BLaER1 treated with 17β-estradiol and CSF1 and Interleukin-3, amounts not matched to agents 10 nM and 100 nM (cell line): ENCODE data around the gene DLG1.

Experiments used
- H3K27ac ChIP-seq, 11 experiments: shearing (Covaris generic); formaldehyde crosslinking; 2 replicates each; pipeline ENCODE4 v1.8.1; 2022
- H3K27me3 ChIP-seq, 11 experiments: shearing (Covaris generic); formaldehyde crosslinking; 2 replicates each; pipeline ENCODE4 v1.8.1; 2022
- H3K36me3 ChIP-seq, 11 experiments: shearing (Covaris generic); formaldehyde crosslinking; 2 replicates each; pipeline ENCODE4 v1.8.1; 2022
- H3K4me1 ChIP-seq, 10 experiments: shearing (Covaris generic); formaldehyde crosslinking; 2 replicates each; pipeline ENCODE4 v1.8.1; 2022
- H3K4me2 ChIP-seq, 11 experiments: shearing (Covaris generic); formaldehyde crosslinking; 2 replicates each; pipeline ENCODE4 v1.8.1; 2022
- H3K4me3 ChIP-seq, 10 experiments: shearing (Covaris generic); formaldehyde crosslinking; 2 replicates each; pipeline ENCODE4 v1.8.1; 2022
- H3K9ac ChIP-seq, 11 experiments: shearing (Covaris generic); formaldehyde crosslinking; 2 replicates each; pipeline ENCODE4 v1.8.1; 2022
- H3K9me3 ChIP-seq, 11 experiments: shearing (Covaris generic); formaldehyde crosslinking; replicated peaks in 1 of 11; 2 replicates each; pipeline ENCODE4 v1.8.1; 2022
- H4K20me1 ChIP-seq, 11 experiments: shearing (Covaris generic); formaldehyde crosslinking; 2 replicates each; pipeline ENCODE4 v1.8.1; 2022
- Cebpa-rat ChIP-seq, 11 experiments: shearing (Covaris generic); IDR thresholded peaks; 2 replicates each; pipeline ENCODE4 v1.8.1; 2022

Gene DLG1

DNA sequence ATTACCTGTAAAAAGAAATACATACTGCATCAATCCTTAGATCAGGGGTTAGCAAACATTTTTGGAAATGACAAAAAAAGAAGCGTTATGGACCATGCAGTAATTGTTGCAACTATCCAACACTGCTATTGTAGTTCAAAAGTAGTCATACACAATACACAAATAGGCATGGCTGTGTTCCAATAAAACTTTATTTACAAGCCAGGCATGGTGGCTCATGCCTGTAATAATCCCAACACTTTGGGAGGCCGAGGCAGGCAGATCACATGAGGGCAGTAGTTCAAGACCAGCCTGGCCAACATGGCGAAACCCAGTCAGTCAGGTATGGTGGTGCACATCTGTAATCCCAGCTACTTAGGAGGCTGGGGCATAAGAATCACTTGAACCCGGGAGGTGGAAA is 124.8 kb downstream of the DLG1 start:
- Histone ChIP-seq H3K27ac (no peak overlapping the region), H3K36me3 (peaks cover 12 to 35% (median 20%) of the 10 kb centered on the region in 11 experiments; a peak in 17 of 22 replicates), H3K9me3 (peaks cover 0 to 4% (median 0%) of the 10 kb centered on the region in 11 experiments; a peak in 2 of 22 replicates), H3K4me1 (peaks cover 13 to 25% (median 21%) of the 10 kb centered on the region in 10 experiments; a peak in 19 of 20 replicates), H3K27me3 (no peaks in the 10 kb centered on the region), H3K4me3 (no peak overlapping the region), H3K9ac (no peak overlapping the region), H4K20me1 (peaks cover 0 to 10% (median 0%) of the 10 kb centered on the region in 11 experiments; a peak in 1 of 22 replicates), H3K4me2 (no peak overlapping the region)
- no peak for TF ChIP-seq Cebpa-rat (IDR thresholded peaks at IDR 0.05)

DNA sequence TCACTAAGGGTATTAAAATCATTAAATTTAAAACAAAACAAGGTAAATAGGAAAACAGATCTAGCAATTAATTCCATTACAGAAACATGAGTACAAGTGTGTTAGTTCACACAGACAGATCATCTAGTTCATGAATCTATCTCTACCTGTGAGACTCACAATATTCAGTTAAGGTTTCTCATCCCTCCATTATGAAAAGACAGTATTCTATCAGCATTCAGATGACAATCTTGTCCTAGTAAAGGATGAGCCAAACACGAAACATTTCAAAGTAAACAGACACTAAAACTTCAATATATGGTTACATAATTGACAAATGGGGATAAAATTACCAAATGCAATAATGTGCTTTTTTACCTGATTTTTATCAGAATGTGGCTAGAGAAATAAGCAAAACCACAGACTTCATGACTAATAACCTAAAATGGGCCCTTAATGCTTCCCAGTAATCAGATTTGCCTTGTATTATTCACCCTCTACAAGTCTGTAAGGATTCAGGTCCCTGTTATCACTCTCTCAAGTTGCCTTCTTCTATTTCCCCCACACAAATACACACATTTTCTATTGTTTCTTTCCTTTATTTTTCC is 126.8 kb downstream of the DLG1 start:
- no peak for TF ChIP-seq Cebpa-rat (IDR thresholded peaks at IDR 0.05)
- H3K4me3 ChIP-seq, result no peak overlapping the region
- H3K9me3 ChIP-seq, result peaks cover 0 to 4% (median 0%) of the 10 kb centered on the region in 11 experiments; a peak in 2 of 22 replicates
- peaks cover 10 to 25% (median 19%) of the 10 kb centered on the region in 10 experiments; a peak in 19 of 20 replicates for H3K4me1 ChIP-seq
- H3K9ac ChIP-seq, result no peak overlapping the region
- no peaks in the 10 kb centered on the region for H3K27me3 ChIP-seq
- H3K36me3 ChIP-seq, result peaks cover 9 to 29% (median 17%) of the 10 kb centered on the region in 11 experiments; a peak in 18 of 22 replicates
- H3K4me2 ChIP-seq, result no peak overlapping the region
- H4K20me1 ChIP-seq, result peaks cover 0 to 3% (median 0%) of the 10 kb centered on the region in 11 experiments; a peak in 3 of 22 replicates
- no peak overlapping the region for H3K27ac ChIP-seq

DNA sequence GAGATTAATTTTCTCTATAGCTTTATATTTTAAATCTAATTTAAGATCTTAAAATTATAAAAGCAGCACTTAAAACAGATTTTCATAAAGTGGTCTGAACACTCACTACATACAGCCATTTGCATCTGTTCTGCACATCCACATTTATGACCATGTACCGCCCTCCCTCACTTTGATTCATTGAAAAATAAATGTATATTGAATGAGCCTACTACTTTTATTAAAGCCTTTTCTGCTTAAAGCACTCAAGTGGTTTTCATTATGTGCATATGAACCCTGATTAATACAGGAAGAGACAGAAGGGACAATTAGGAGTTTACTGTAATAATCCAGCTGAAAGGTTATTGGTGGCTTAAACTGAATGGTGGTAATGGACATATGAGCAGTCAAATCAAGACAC is 129.4 kb downstream of the DLG1 start:
- Histone ChIP-seq H3K4me2 (no peak overlapping the region), H3K27me3 (no peaks in the 10 kb centered on the region), H4K20me1 (peaks cover 0 to 5% (median 0%) of the 10 kb centered on the region in 11 experiments; a peak in 4 of 22 replicates), H3K36me3 (peaks cover 23 to 50% (median 34%) of the 10 kb centered on the region in 11 experiments; a peak in 21 of 22 replicates), H3K9me3 (peaks cover 0 to 8% (median 0%) of the 10 kb centered on the region in 11 experiments; a peak in 3 of 22 replicates), H3K9ac (no peak overlapping the region), H3K27ac (no peak overlapping the region), H3K4me3 (no peak overlapping the region), H3K4me1 (no peaks in the 10 kb centered on the region; a peak in 1 of 20 replicates)
- no peak for TF ChIP-seq Cebpa-rat (IDR thresholded peaks at IDR 0.05)

DNA sequence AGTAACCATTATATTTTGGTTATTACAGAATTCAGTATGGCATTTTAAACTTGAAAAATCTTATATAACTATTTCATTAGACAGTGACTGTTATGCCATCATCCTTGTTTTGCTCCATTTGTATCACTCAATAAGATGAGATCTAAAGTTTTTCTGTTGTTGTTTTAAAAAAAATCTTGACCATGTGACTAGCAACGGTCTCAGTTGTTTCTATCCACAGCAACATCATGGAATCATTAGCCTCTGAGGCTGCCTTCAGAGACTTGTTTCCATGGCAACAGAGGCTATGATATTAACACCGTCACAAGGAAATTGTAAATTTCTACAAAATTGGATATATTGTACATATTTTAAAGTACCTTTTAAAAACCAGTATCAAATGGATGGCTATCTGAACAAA is 129.8 kb downstream of the DLG1 start:
- peaks cover 0 to 5% (median 0%) of the 10 kb centered on the region in 11 experiments; a peak in 4 of 22 replicates for H4K20me1 ChIP-seq
- no peak overlapping the region for H3K4me3 ChIP-seq
- H3K36me3 ChIP-seq, result peaks cover 23 to 51% (median 33%) of the 10 kb centered on the region in 11 experiments; a peak in 21 of 22 replicates
- no peak overlapping the region for H3K4me2 ChIP-seq
- peaks cover 0 to 8% (median 0%) of the 10 kb centered on the region in 11 experiments; a peak in 2 of 22 replicates for H3K9me3 ChIP-seq
- H3K9ac ChIP-seq, result no peak overlapping the region
- TF ChIP-seq Cebpa-rat (IDR thresholded peaks at IDR 0.05), result no peak
- no peak overlapping the region for H3K27ac ChIP-seq
- no peaks in the 10 kb centered on the region for H3K27me3 ChIP-seq
- H3K4me1 ChIP-seq, result no peaks in the 10 kb centered on the region

DNA sequence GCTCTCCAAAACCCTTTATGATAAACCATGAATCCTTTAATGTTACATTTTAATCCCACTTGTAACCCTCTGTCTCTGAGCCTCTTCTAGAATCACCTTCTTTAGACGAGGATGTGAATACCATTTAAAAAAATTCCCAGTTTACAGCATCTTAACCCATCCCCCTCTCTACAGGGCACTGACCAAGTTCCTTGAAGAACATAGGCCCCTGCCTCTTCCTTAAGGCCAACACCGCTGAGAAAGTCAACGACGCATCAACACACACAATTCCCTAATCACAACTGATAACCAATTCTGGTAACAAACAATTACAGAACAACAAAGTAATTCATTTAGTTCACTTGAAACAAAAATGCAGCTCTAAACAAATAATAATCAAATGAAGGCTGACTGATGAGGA is 130.3 kb downstream of the DLG1 start:
- Histone ChIP-seq H3K9ac (no peak overlapping the region), H3K27me3 (no peaks in the 10 kb centered on the region), H3K36me3 (peaks cover 26 to 47% (median 35%) of the 10 kb centered on the region in 11 experiments; a peak in 20 of 22 replicates), H3K27ac (no peak overlapping the region), H3K4me3 (no peak overlapping the region), H3K9me3 (peaks cover 0 to 8% (median 0%) of the 10 kb centered on the region in 11 experiments; a peak in 1 of 22 replicates), H3K4me1 (no peaks in the 10 kb centered on the region), H4K20me1 (peaks cover 0 to 5% (median 0%) of the 10 kb centered on the region in 11 experiments; a peak in 4 of 22 replicates), H3K4me2 (no peak overlapping the region)
- no peak for TF ChIP-seq Cebpa-rat (IDR thresholded peaks at IDR 0.05)

DNA sequence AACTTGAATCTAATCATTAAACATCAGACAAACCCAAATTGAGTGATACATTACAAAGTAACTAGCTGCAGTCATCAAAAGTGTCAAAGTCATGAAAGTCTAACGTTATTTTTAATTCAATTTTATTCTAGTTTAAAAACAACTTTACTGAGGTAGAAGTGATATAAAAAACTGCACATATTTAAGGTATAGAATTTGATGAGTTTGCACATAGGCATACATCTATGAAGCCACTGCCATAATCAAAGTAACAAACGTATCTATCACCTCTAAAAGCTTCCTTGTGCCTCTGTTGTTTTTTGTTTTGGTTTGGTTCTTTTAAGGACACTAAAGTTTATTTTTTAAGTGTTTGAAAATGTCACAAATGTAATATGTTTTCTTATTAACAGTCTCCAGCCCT is 130.9 kb downstream of the DLG1 start:
- Histone ChIP-seq H3K9me3 (peaks cover 0 to 8% (median 0%) of the 10 kb centered on the region in 11 experiments; a peak in 1 of 22 replicates), H3K4me1 (no peaks in the 10 kb centered on the region), H3K27ac (no peak overlapping the region), H3K9ac (no peak overlapping the region), H3K4me3 (no peak overlapping the region), H4K20me1 (peaks cover 0 to 5% (median 0%) of the 10 kb centered on the region in 11 experiments; a peak in 4 of 22 replicates), H3K4me2 (no peak overlapping the region), H3K36me3 (peaks cover 27 to 49% (median 35%) of the 10 kb centered on the region in 11 experiments; a peak in 20 of 22 replicates), H3K27me3 (no peaks in the 10 kb centered on the region)
- TF ChIP-seq Cebpa-rat (IDR thresholded peaks at IDR 0.05), result no peak

DNA sequence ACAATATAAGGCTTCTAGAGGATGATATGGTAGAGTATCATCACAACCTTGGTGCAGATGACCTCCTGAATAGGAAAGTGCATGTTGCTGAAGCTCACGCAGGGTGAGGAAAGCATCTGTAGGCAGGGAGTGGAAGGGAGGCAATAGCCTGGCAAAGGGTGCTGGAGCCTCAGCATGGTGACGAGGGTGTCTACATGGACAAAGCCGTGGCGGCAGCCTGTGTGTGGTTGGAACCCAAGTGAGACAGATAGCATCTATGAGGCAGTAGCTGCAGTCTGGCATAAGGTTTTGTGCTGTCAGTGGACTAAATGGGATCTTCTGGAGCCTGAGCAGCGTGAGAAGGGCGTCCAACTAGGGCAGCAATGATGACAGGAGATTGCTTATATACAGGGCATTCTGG is 132.5 kb downstream of the DLG1 start:
- Histone ChIP-seq H3K4me3 (no peak overlapping the region), H3K27me3 (no peaks in the 10 kb centered on the region), H4K20me1 (peaks cover 0 to 8% (median 0%) of the 10 kb centered on the region in 11 experiments; a peak in 4 of 22 replicates), H3K9me3 (peaks cover 0 to 8% (median 0%) of the 10 kb centered on the region in 11 experiments; a peak in 1 of 22 replicates), H3K4me1 (no peaks in the 10 kb centered on the region), H3K36me3 (peaks cover 26 to 49% (median 35%) of the 10 kb centered on the region in 11 experiments; a peak in 20 of 22 replicates), H3K27ac (no peak overlapping the region), H3K9ac (no peak overlapping the region), H3K4me2 (no peak overlapping the region)
- no peak for TF ChIP-seq Cebpa-rat (IDR thresholded peaks at IDR 0.05)

DNA sequence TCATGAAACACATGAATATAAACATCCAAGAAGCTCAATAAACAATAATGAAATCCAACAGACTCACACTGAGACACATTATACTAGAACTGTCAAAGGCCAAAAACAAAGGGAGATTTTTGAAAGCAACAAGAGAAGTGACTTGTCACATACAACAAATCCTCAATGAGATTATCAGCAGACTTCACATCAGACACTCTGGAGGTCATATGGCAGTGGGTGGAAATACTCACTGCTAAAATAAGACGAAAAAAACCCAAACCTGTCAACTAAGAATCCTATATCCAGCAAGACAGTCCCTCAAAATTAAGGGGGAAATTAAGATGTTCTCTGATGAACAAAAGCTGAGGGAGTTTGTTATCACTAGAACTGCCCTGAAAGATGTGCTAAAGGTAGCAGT is 143.4 kb downstream of the DLG1 start:
- peaks cover 38 to 73% (median 56%) of the 10 kb centered on the region in 11 experiments for H3K36me3 ChIP-seq

DNA sequence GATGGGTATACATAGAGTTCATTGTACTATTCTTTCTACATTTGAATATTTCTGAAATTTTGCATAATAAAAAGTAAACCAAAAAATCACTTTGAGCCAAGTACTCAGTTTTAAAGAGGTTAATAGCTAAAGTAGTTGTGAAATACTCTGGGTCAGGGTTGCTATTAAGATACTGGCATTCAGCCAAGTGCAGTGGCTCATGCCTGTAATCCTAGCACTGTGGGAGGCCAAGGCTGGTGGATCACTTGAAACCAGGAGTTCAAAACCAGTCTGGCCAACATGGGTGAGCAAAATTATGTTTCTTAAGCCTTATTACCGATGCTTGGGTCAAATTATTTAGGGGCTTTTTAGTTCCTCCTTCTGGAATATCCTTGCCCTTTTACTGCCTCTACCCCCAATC is 146.8 kb downstream of the DLG1 start:
- no peak overlapping the region for H3K27ac ChIP-seq
- H3K4me2 ChIP-seq, result peak overlapping the region in 6 of 11 experiments; percentile 8 to 44 (median 32); a peak in 8 of 22 replicates
- H3K4me1 ChIP-seq, result peaks cover 0 to 25% (median 15%) of the 10 kb centered on the region in 10 experiments; a peak in 17 of 20 replicates
- H4K20me1 ChIP-seq, result no peaks in the 10 kb centered on the region; a peak in 2 of 22 replicates
- TF ChIP-seq Cebpa-rat (IDR thresholded peaks at IDR 0.05), result no peak
- peaks cover 41 to 71% (median 50%) of the 10 kb centered on the region in 11 experiments for H3K36me3 ChIP-seq
- H3K27me3 ChIP-seq, result no peaks in the 10 kb centered on the region
- no peak overlapping the region for H3K9ac ChIP-seq
- H3K9me3 ChIP-seq, result peaks cover 41 to 52% (median 43%) of the 10 kb centered on the region in 11 experiments
- H3K4me3 ChIP-seq, result no peak overlapping the region

More for the DNA sequence above, 143.4 kb downstream of the DLG1 start:
- Histone ChIP-seq H3K4me2 (no peak overlapping the region), H3K4me1 (peaks cover 0 to 13% (median 7%) of the 10 kb centered on the region in 10 experiments; a peak in 15 of 20 replicates), H3K27ac (no peak overlapping the region), H3K27me3 (no peaks in the 10 kb centered on the region), H4K20me1 (no peaks in the 10 kb centered on the region; a peak in 2 of 22 replicates), H3K4me3 (no peak overlapping the region; a peak in 1 of 20 replicates), H3K9ac (no peak overlapping the region), H3K9me3 (peaks cover 42 to 61% (median 49%) of the 10 kb centered on the region in 11 experiments)
- TF ChIP-seq Cebpa-rat (IDR thresholded peaks at IDR 0.05), result no peak
